ENCODE data around the gene TIMM13. TPM values are rescaled to one million over a fixed set of nuclear protein-coding genes. Genes with fewer than 3 reads are reported as not detected.

Gene TIMM13
- total RNA-seq, 1 donor, result 24.2 TPM

GRCh38 chr19:2436926-2437325, 9.5 kb upstream of the TIMM13 start:
- no peak overlapping the region for H3K4me3 ChIP-seq (ENCODE audit: low read depth, low read length)
- no peak for DNase-seq (ENCODE audit: low read depth)
- TF ChIP-seq, protein P1, sequence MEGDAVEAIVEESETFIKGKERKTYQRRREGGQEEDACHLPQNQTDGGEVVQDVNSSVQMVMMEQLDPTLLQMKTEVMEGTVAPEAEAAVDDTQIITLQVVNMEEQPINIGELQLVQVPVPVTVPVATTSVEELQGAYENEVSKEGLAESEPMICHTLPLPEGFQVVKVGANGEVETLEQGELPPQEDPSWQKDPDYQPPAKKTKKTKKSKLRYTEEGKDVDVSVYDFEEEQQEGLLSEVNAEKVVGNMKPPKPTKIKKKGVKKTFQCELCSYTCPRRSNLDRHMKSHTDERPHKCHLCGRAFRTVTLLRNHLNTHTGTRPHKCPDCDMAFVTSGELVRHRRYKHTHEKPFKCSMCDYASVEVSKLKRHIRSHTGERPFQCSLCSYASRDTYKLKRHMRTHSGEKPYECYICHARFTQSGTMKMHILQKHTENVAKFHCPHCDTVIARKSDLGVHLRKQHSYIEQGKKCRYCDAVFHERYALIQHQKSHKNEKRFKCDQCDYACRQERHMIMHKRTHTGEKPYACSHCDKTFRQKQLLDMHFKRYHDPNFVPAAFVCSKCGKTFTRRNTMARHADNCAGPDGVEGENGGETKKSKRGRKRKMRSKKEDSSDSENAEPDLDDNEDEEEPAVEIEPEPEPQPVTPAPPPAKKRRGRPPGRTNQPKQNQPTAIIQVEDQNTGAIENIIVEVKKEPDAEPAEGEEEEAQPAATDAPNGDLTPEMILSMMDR (IDR thresholded peaks at IDR 0.05; ENCODE audit: insufficient read depth, low read depth, low read length), result no peak

DNA sequence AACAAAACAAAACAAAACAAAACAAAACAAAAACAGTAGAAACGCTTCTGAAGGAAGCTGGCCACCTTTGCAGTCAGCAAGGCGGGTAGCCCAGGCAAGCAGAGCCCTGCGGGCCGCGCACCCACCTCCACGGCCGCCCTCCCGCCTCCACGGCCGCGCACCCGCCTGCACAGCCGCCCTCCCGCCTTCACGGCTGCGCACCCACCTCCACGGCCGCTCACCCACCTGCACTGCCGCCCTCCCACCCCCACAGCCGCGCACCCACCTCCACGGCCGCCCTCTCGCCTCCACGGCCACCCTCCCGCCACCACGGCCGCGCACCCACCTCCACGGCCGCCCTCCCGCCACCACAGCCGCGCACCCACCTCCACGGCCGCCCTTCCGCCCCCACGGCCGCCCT, 9.0 kb upstream of the TIMM13 start:
- TF ChIP-seq, protein P1 (IDR thresholded peaks at IDR 0.05; ENCODE audit: insufficient read depth, low read depth, low read length), result no peak
- DNase-seq (ENCODE audit: low read depth), result no peak
- H3K4me3 ChIP-seq (ENCODE audit: low read depth, low read length), result no peak overlapping the region

- TF ChIP-seq, protein P1 (IDR thresholded peaks at IDR 0.05; ENCODE audit: insufficient read depth, low read depth, low read length), result no peak
- H3K4me3 ChIP-seq (ENCODE audit: low read depth, low read length), result no peak overlapping the region
- no peak for DNase-seq (ENCODE audit: low read depth)
These were observed 7.4 kb upstream of the TIMM13 start for GRCh38 chr19:2434721-2435265.

DNA sequence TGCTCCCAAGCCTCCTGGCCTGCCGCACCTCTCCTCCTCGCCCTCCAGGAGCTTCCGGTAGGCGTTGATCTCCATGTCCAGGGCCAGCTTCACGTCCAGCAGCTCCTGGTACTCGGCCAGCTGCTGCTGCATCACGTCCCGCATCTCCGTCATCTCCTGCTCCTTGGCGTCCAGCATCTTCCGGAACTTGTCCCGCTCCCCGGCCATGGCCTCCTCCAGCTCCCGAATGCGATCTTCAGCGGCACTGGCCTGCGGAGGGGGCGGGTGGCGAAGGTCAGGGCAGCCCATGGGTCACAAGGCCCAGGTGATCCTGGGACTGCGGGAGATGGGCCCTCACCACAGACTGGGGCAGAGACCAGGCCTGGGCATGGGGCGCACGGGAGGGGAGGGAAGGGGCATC, 6.9 kb upstream of the TIMM13 start:
- DNase-seq (ENCODE audit: low read depth), result no peak
- H3K4me3 ChIP-seq (ENCODE audit: low read depth, low read length), result no peak overlapping the region
- TF ChIP-seq, protein P1 (IDR thresholded peaks at IDR 0.05; ENCODE audit: insufficient read depth, low read depth, low read length), result no peak

DNA sequence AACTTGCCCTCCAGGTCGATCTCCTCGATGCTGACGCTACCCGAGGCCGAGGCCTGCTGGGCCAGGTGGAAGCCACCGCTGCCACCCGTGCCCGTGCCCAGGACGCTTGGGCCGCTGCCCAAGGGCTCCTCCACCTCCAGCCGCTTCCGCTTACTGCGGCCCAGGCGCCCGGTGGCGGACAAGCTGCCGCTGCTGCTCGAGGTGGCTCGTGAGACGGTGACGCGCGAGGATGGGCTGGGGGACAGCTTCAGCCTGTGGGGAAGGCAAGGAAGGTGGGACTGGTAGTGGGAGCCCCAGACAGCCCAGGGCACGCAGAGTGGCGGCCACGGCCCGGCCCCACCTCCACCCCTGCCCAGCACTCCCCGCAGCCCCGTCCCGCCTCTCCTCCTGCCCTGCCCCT, 6.5 kb upstream of the TIMM13 start:
- no peak for DNase-seq (ENCODE audit: low read depth)
- H3K4me3 ChIP-seq (ENCODE audit: low read depth, low read length), result no peak overlapping the region
- TF ChIP-seq, protein P1 (IDR thresholded peaks at IDR 0.05; ENCODE audit: insufficient read depth, low read depth, low read length), result no peak

- TF ChIP-seq, protein P1 (IDR thresholded peaks at IDR 0.05; ENCODE audit: insufficient read depth, low read depth, low read length), result no peak
- H3K4me3 ChIP-seq (ENCODE audit: low read depth, low read length), result no peak overlapping the region
- no peak for DNase-seq (ENCODE audit: low read depth)
These were observed 4.9 kb upstream of the TIMM13 start for GRCh38 chr19:2432131-2432848.
